ENCODE measurements around the gene TMEM132D.

The TMEM132D gene

DNA sequence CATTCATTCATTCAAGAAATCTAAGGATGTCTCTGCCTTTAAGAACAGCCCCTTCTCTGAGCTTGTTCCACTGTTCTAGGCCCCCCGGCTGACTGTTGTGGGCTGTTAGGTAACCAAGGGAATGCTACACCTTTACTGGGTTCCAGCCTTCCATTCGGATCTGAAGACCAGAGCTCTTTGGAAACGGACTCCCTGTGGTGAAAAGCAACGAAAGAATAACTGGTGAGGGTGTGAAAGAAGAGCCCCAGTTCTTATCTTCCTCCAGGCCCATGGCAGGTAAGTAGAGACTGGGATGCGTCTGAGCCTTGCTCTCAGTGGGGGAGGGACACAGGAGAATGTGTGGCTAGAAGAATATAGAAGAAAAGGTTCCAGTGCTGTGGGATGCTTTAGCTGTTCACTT, 207.4 kb downstream of the TMEM132D start:
- H3K4me2 ChIP-seq, result no peak overlapping the region
- no peaks in the 10 kb centered on the region for H4K20me1 ChIP-seq (ENCODE audit: insufficient read depth)
- no peaks in the 10 kb centered on the region for H3K79me2 ChIP-seq (ENCODE audit: insufficient read depth, low read depth)
- no peak for TF ChIP-seq CTCF (conservative IDR thresholded peaks at IDR 0.05; ENCODE audit: low read depth, low read length)
- no peak overlapping the region for H3K27ac ChIP-seq
- no peaks in the 10 kb centered on the region for H3K4me1 ChIP-seq (ENCODE audit: low read depth, poor library complexity, severe bottlenecking)
- no peaks in the 10 kb centered on the region for H3K36me3 ChIP-seq (ENCODE audit: insufficient read depth)
- no peak overlapping the region for H3K9ac ChIP-seq
- H2AFZ ChIP-seq (ENCODE audit: low read depth), result no peak overlapping the region
- no peaks in the 10 kb centered on the region for H3K27me3 ChIP-seq (ENCODE audit: insufficient read depth, low read depth)
- no peak overlapping the region for H3K4me3 ChIP-seq (IDR thresholded peaks at IDR 0.05; ENCODE audit: insufficient read depth, low read depth, low read length)

DNA sequence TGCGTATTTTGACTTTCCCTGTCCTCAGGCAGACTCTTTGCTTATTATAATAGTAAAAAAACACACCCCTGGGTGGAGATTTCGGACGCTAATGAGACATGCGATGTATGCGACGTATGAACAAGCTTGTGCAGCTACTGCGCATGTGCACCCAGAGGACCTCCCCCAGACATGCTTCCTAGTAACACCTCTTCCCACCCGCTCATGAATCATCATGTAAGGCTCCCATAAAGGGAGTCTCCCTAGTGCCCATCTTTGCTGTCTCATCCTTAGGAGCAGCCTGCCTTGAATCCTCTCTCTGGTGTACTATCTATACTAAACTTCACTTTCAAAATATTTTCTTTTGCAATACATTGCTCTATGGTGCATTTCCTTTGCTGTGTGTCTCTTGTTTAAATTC, 210.1 kb downstream of the TMEM132D start:
- no peak for TF ChIP-seq CTCF (conservative IDR thresholded peaks at IDR 0.05; ENCODE audit: low read depth, low read length)
- Histone ChIP-seq H4K20me1 (ENCODE audit: insufficient read depth) (no peaks in the 10 kb centered on the region), H3K9ac (no peak overlapping the region), H2AFZ (ENCODE audit: low read depth) (no peak overlapping the region), H3K4me1 (ENCODE audit: low read depth, poor library complexity, severe bottlenecking) (no peaks in the 10 kb centered on the region), H3K4me3 (IDR thresholded peaks at IDR 0.05; ENCODE audit: insufficient read depth, low read depth, low read length) (no peak overlapping the region), H3K4me2 (no peak overlapping the region), H3K36me3 (ENCODE audit: insufficient read depth) (no peaks in the 10 kb centered on the region), H3K79me2 (ENCODE audit: insufficient read depth, low read depth) (no peaks in the 10 kb centered on the region), H3K27ac (no peak overlapping the region), H3K27me3 (ENCODE audit: insufficient read depth, low read depth) (no peaks in the 10 kb centered on the region)

- Histone ChIP-seq H3K9ac (no peak overlapping the region), H3K27me3 (ENCODE audit: insufficient read depth, low read depth) (no peaks in the 10 kb centered on the region), H3K79me2 (ENCODE audit: insufficient read depth, low read depth) (no peaks in the 10 kb centered on the region), H3K4me1 (ENCODE audit: low read depth, poor library complexity, severe bottlenecking) (no peaks in the 10 kb centered on the region), H3K4me3 (IDR thresholded peaks at IDR 0.05; ENCODE audit: insufficient read depth, low read depth, low read length) (no peak overlapping the region), H3K4me2 (no peak overlapping the region), H3K36me3 (ENCODE audit: insufficient read depth) (no peaks in the 10 kb centered on the region), H4K20me1 (ENCODE audit: insufficient read depth) (no peaks in the 10 kb centered on the region), H3K27ac (no peak overlapping the region), H2AFZ (ENCODE audit: low read depth) (no peak overlapping the region)
- TF ChIP-seq CTCF (conservative IDR thresholded peaks at IDR 0.05; ENCODE audit: low read depth, low read length), result no peak
Observed at GRCh38 chr12:129687731-129688130, 216.1 kb downstream of the TMEM132D start.

DNA sequence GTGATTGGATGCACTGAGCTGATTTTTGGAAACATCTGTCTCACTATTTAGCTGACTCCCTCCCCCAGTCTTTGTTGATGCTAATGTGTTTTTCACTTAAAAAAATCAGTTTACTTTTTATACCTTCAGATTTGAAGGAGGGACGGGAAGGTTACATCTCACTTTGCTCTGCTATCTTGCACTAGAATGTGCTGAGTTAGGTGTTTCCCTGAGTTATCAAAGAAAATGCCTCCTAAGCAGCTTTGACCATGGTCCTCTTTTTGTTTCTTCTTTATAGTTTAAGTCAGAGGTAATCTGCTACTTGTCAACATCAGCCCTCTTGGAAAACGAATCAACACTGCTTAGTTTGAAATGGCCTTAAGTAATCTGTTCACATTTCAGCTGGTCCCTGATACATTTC, 222.0 kb downstream of the TMEM132D start:
- Histone ChIP-seq H3K4me2 (no peak overlapping the region), H2AFZ (ENCODE audit: low read depth) (no peak overlapping the region), H3K79me2 (ENCODE audit: insufficient read depth, low read depth) (no peaks in the 10 kb centered on the region), H3K27me3 (ENCODE audit: insufficient read depth, low read depth) (no peaks in the 10 kb centered on the region), H4K20me1 (ENCODE audit: insufficient read depth) (no peaks in the 10 kb centered on the region), H3K36me3 (ENCODE audit: insufficient read depth) (no peaks in the 10 kb centered on the region), H3K27ac (no peak overlapping the region), H3K9ac (no peak overlapping the region), H3K4me3 (IDR thresholded peaks at IDR 0.05; ENCODE audit: insufficient read depth, low read depth, low read length) (no peak overlapping the region), H3K4me1 (ENCODE audit: low read depth, poor library complexity, severe bottlenecking) (no peaks in the 10 kb centered on the region)
- no peak for TF ChIP-seq CTCF (conservative IDR thresholded peaks at IDR 0.05; ENCODE audit: low read depth, low read length)

DNA sequence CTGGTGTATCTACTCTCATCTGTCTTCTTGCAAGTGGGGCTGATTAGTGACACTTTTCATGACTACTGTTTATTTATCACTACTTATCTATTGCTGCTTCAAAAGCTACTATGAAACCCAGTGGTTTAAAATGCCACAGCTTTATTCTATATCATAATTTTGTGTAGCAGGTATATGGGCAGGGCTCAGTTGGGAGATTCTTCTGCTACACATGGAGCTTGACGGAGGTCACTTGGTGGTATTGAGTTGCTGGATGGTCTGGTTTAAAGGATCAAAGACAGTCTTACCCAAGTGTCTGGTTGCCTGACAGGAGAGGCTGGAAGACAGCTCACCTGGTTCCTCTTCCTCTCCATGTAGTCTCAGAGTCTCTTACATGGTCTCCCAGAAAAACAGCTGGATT, 222.7 kb downstream of the TMEM132D start:
- no peak for TF ChIP-seq CTCF (conservative IDR thresholded peaks at IDR 0.05; ENCODE audit: low read depth, low read length)
- H3K27me3 ChIP-seq (ENCODE audit: insufficient read depth, low read depth), result no peaks in the 10 kb centered on the region
- H3K27ac ChIP-seq, result no peak overlapping the region
- no peaks in the 10 kb centered on the region for H4K20me1 ChIP-seq (ENCODE audit: insufficient read depth)
- no peak overlapping the region for H2AFZ ChIP-seq (ENCODE audit: low read depth)
- H3K4me1 ChIP-seq (ENCODE audit: low read depth, poor library complexity, severe bottlenecking), result no peaks in the 10 kb centered on the region
- H3K79me2 ChIP-seq (ENCODE audit: insufficient read depth, low read depth), result no peaks in the 10 kb centered on the region
- H3K4me2 ChIP-seq, result no peak overlapping the region
- no peak overlapping the region for H3K4me3 ChIP-seq (IDR thresholded peaks at IDR 0.05; ENCODE audit: insufficient read depth, low read depth, low read length)
- no peaks in the 10 kb centered on the region for H3K36me3 ChIP-seq (ENCODE audit: insufficient read depth)
- H3K9ac ChIP-seq, result no peak overlapping the region
